HG03135 (cell line): ENCODE data around the gene CCR9.

ENCODE experiments used
- ATAC-seq: cut with Tn5 transposase; IDR thresholded peaks from one replicate; pipeline ENCODE4 v1.9.1; 2021; ENCODE audit warnings: mild to moderate bottlenecking, moderate library complexity; ENCODE audit not compliant: unreplicated experiment

Gene CCR9

GRCh38 chr3:45871780-45872179, 14.6 kb upstream of the CCR9 start:
- no peak for ATAC-seq

GRCh38 chr3:45872569-45872968, 13.8 kb upstream of the CCR9 start:
- no peak for ATAC-seq

- no peak for ATAC-seq
These were observed 13.3 kb upstream of the CCR9 start for GRCh38 chr3:45873036-45873435.

- ATAC-seq, result no peak
These were observed 12.7 kb upstream of the CCR9 start for GRCh38 chr3:45873638-45874037.

- no peak for ATAC-seq
These were observed 11.5 kb upstream of the CCR9 start for GRCh38 chr3:45874677-45875346.

GRCh38 chr3:45878124-45878523, 8.2 kb upstream of the CCR9 start:
- no peak for ATAC-seq

GRCh38 chr3:45880725-45881077, 5.6 kb upstream of the CCR9 start:
- no peak for ATAC-seq

GRCh38 chr3:45881078-45882022, 5.0 kb upstream of the CCR9 start:
- no peak for ATAC-seq

GRCh38 chr3:45884368-45885201, 1.8 kb upstream of the CCR9 start:
- no peak for ATAC-seq

- no peak for ATAC-seq
These were observed 942 bp downstream of the CCR9 start for GRCh38 chr3:45887285-45887684.

GRCh38 chr3:45887759-45888511, 1.6 kb downstream of the CCR9 start:
- ATAC-seq, result no peak

GRCh38 chr3:45889337-45889736, 3.0 kb downstream of the CCR9 start:
- ATAC-seq, result no peak

GRCh38 chr3:45890405-45890804, 4.1 kb downstream of the CCR9 start:
- no peak for ATAC-seq

GRCh38 chr3:45892161-45892560, 5.8 kb downstream of the CCR9 start:
- no peak for ATAC-seq

GRCh38 chr3:45894015-45894414, 7.7 kb downstream of the CCR9 start:
- ATAC-seq, result no peak

- ATAC-seq, result no peak
These were observed 9.5 kb downstream of the CCR9 start for GRCh38 chr3:45895686-45896468.

- ATAC-seq, result no peak
These were observed 10.6 kb downstream of the CCR9 start for GRCh38 chr3:45896956-45897355.

GRCh38 chr3:45904931-45905330, 18.6 kb downstream of the CCR9 start:
- ATAC-seq, result peak; percentile 57

- no peak for ATAC-seq
These were observed 19.4 kb downstream of the CCR9 start for GRCh38 chr3:45905755-45906154.
